Stomach (tissue), 9 donors: ENCODE results near the gene TNS3. TPM values are rescaled to one million over a fixed set of nuclear protein-coding genes. Genes with fewer than 3 reads are reported as not detected.

Experiments used
- DNase-seq, 2 donors: peaks; one replicate each; pipeline versions ENCODE4 v3.0.0 to v3.0.0-alpha.2; 2013 to 2019
- H3K27ac ChIP-seq, 5 donors: fragments of 200-600 bp in 4 of 5; sonication (generic) in 4 of 5; one replicate each; pipeline ENCODE4 v1.5.1; 2013 to 2019; ENCODE audit warnings: mild to moderate bottlenecking in 1 of 5, moderate library complexity in 1 of 5
- H3K27me3 ChIP-seq, 3 donors: fragments of 200-600 bp; sonication (generic); one replicate each; pipeline ENCODE4 v1.5.1; 2017 to 2019; ENCODE audit warnings: mixed run types in 1 of 3
- H3K36me3 ChIP-seq, 4 donors: fragments of 200-600 bp; sonication (generic); 1 replicate in 3 of 4; 2 replicates in 1 of 4; pipeline ENCODE4 v1.5.1; 2016 to 2019
- H3K4me1 ChIP-seq, 4 donors: fragments of 200-600 bp; sonication (generic); one replicate each; pipeline ENCODE4 v1.5.1; 2016 to 2019
- H3K4me3 ChIP-seq, 4 donors: fragments of 200-600 bp; sonication (generic) in 3 of 4; one replicate each; pipeline ENCODE4 v1.5.1; 2016 to 2019; ENCODE audit warnings: mild to moderate bottlenecking in 1 of 4
- H3K9me3 ChIP-seq, 4 donors: fragments of 200-600 bp; sonication (generic); one replicate each; pipeline ENCODE4 v1.5.1; 2016 to 2019
- EP300 ChIP-seq: sonication (generic); formaldehyde crosslinking; IDR thresholded peaks from one replicate; pipeline ENCODE4 v1.6.1; 2017; ENCODE audit warnings: antibody characterized with exemption
- POLR2A ChIP-seq, 4 donors: fragments of 450-650 bp; IDR thresholded peaks; one replicate each; pipeline ENCODE4 v1.6.1; 2016; ENCODE audit warnings: antibody characterized with exemption in 4 of 4, control low read depth in 2 of 4, mild to moderate bottlenecking in 1 of 4, moderate library complexity in 1 of 4
- POLR2AphosphoS5 ChIP-seq, 3 donors: sonication (generic); formaldehyde crosslinking; IDR thresholded peaks; one replicate each; pipeline ENCODE4 v1.6.1; 2016; ENCODE audit warnings: antibody characterized with exemption in 3 of 3
- WGBS, 5 donors: extraction: QIAGEN DNeasy Blood & Tissue Kit in 3 of 5; methylation state at CpG; one replicate each; pipeline versions ENCODE4 v1.1.5 to v1.1.7; 2013 to 2018; 5-methylcytosine and 5-hydroxymethylcytosine counted together
- intact Hi-C: fragments of 100-400 bp; cut with DNase I; formaldehyde crosslinking; loops from one replicate; pipeline ENCODE4 v1.15.1; 2023; ENCODE audit warnings: low total_unique reads
- polyA plus RNA-seq, 3 donors: library from polyadenylated mRNA; stranded (reverse); fragments of 200-250 nt; gene quantifications; one replicate each; pipeline ENCODE4 v1.2.3, GENCODE V29; 2013
- total RNA-seq, 5 donors: library from RNA; depleted of rRNA; stranded (reverse); fragments of >200 nt; gene quantifications; one replicate each; pipeline versions ENCODE4 v1.1.0 to v1.2.3, GENCODE V29; 2014 to 2016
- TF ChIP-seq, protein P1 (sequence below), 7 experiments: fragments of 450-650 bp in 4 of 7; fragments of 200-600 bp in 3 of 7; sonication (generic) in 3 of 7; IDR thresholded peaks; one replicate each; pipeline ENCODE4 v1.5.1; 2016 to 2019; ENCODE audit warnings: antibody characterized with exemption in 7 of 7, control low read depth in 2 of 7, mild to moderate bottlenecking in 1 of 7
- donor health status: healthy with polysubstance abuse.
- donor health status: Bipolar disorder and iron deficiency.
- donor health status: healthy.

The TNS3 gene
- total and polyA plus RNA-seq, 8 donors: 10.0 to 105 (median 41.0) TPM

DNA sequence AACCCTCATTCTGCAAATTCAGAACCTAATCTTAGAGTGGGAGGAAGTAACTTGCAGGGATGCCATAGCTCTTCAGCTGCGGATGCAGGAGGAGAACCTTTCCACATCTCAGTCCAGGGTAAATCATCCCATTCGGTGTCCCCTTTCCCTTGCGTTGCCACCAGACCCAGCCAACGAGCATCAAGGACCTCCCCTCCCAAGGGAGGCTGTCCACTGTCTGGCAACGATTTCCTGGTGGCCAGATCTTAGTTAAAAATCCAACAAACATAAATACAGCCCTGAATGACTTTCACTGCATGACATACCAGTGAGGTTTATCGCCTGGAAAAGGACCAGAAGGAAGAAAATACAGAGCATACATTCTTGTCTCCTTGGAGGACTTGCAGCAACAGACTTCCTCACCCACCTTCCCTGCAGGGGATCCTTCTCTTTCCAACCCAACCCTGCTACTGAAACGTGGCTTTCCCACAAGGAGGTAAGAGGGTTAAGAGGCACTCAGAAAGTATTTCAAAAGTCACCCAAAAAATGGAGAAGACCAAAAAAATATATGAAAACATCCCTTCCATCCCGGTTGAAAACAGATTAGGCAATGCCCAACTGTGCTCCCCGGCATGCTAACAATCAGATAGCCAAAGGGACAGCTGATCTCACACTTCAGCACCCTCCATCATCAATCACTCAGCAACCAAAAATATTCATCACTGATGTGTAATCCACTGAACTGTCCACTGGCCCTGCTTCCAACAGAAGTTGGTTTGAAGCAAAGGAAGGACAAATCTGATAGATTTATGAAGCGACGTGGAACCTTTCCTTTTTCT is 206.6 kb downstream of the TNS3 start:
- Histone ChIP-seq H3K27ac (no peak overlapping the region), H3K27me3 (no peaks in the 10 kb centered on the region), H3K4me3 (no peak overlapping the region), H3K4me1 (peaks cover 46 to 89% (median 66%) of the 10 kb centered on the region in 4 donors), H3K36me3 (peaks cover 0 to 8% (median 0%) of the 10 kb centered on the region in 4 donors), H3K9me3 (no peaks in the 10 kb centered on the region)
- WGBS, 5 donors: 54 to 65% (median 61%) methylated on average over 10 to 11 of the region's 11 CpGs
- TF ChIP-seq POLR2A (IDR thresholded peaks at IDR 0.05): no peak
- TF ChIP-seq EP300: no peak
- TF ChIP-seq, protein P1, sequence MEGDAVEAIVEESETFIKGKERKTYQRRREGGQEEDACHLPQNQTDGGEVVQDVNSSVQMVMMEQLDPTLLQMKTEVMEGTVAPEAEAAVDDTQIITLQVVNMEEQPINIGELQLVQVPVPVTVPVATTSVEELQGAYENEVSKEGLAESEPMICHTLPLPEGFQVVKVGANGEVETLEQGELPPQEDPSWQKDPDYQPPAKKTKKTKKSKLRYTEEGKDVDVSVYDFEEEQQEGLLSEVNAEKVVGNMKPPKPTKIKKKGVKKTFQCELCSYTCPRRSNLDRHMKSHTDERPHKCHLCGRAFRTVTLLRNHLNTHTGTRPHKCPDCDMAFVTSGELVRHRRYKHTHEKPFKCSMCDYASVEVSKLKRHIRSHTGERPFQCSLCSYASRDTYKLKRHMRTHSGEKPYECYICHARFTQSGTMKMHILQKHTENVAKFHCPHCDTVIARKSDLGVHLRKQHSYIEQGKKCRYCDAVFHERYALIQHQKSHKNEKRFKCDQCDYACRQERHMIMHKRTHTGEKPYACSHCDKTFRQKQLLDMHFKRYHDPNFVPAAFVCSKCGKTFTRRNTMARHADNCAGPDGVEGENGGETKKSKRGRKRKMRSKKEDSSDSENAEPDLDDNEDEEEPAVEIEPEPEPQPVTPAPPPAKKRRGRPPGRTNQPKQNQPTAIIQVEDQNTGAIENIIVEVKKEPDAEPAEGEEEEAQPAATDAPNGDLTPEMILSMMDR (IDR thresholded peaks at IDR 0.05): no peak
- TF ChIP-seq POLR2AphosphoS5 (IDR thresholded peaks at IDR 0.05): no peak
- peak in 1 of 2 donors; percentile 1 for DNase-seq
- intact Hi-C loops: no loop called here

DNA sequence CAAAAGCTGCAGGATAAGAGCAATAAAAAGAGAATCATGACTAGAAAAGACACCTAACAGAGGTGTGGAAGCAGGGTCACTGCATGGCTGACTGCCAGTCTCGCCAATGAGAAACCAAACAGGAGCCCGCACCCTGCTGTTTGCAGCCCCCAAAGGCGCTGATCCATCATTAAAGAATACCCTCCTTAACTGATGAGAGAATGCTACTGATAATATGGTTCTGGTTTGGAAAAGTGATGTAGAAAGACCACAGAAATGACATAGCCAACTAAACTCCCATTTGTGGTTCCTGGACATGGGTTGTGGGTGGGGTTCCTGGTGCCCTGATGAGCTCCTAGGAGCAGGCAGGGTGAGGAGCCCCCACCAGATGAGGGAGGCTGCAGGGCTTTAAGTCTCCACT is 207.4 kb downstream of the TNS3 start:
- no peaks in the 10 kb centered on the region for H3K27me3 ChIP-seq
- peak overlapping the region in 2 of 5 donors; percentile 11 to 38 for H3K27ac ChIP-seq
- peaks cover 38 to 83% (median 59%) of the 10 kb centered on the region in 4 donors for H3K4me1 ChIP-seq
- intact Hi-C loops: no loop called here
- no peak for DNase-seq
- TF ChIP-seq POLR2A (IDR thresholded peaks at IDR 0.05) (no peak), POLR2AphosphoS5 (IDR thresholded peaks at IDR 0.05) (no peak), EP300 (no peak)
- TF ChIP-seq, protein P1 (IDR thresholded peaks at IDR 0.05): no peak
- H3K9me3 ChIP-seq: no peaks in the 10 kb centered on the region
- peaks cover 0 to 11% (median under 1%) of the 10 kb centered on the region in 4 donors for H3K36me3 ChIP-seq
- no peak overlapping the region for H3K4me3 ChIP-seq
- WGBS, 5 donors: 73 to 81% (median 77%) methylated on average over 3 of the region's 3 CpGs

DNA sequence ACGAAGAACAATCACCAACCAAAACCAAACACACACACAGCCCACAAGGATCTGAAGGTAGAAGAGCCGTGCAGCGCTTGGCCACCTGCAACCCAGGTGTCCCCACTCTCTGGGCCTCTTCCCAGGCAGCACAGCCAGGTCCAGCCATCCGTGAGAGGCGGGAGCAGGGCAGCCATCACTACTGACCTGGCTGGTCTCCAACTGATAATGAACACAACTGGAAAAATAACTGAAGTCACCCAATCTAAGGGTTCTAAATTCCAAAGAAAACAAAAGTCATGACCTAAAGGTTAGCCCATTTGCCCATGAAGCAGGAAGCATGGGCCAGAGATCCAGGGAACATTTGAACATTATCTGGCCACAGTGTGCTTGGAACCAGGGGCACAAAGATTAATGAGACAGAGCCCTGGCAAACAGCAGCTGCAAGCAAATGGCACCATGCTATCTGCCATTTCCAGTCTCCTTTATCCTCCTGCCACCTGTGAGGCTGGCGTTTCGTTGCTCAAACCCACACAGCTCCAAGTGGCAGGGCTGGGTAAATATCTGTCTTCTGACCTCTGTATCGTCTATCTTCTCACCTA is 207.9 kb downstream of the TNS3 start:
- peaks cover 36 to 77% (median 53%) of the 10 kb centered on the region in 4 donors for H3K4me1 ChIP-seq
- peak in 2 of 3 donors; percentile 39 to 50 for TF ChIP-seq POLR2AphosphoS5 (IDR thresholded peaks at IDR 0.05)
- TF ChIP-seq POLR2A (IDR thresholded peaks at IDR 0.05): no peak
- WGBS, 5 donors: 31 to 55% (median 48%) methylated on average over 8 of the region's 8 CpGs
- DNase-seq: peak in 1 of 2 donors; percentile 79
- H3K4me3 ChIP-seq: no peak overlapping the region
- intact Hi-C loops: no loop called here
- peak overlapping the region in 3 of 5 donors; percentile 11 to 38 (median 36) for H3K27ac ChIP-seq
- no peaks in the 10 kb centered on the region for H3K9me3 ChIP-seq
- H3K36me3 ChIP-seq: peaks cover 5 to 17% (median 7%) of the 10 kb centered on the region in 4 donors
- H3K27me3 ChIP-seq: no peaks in the 10 kb centered on the region

DNA sequence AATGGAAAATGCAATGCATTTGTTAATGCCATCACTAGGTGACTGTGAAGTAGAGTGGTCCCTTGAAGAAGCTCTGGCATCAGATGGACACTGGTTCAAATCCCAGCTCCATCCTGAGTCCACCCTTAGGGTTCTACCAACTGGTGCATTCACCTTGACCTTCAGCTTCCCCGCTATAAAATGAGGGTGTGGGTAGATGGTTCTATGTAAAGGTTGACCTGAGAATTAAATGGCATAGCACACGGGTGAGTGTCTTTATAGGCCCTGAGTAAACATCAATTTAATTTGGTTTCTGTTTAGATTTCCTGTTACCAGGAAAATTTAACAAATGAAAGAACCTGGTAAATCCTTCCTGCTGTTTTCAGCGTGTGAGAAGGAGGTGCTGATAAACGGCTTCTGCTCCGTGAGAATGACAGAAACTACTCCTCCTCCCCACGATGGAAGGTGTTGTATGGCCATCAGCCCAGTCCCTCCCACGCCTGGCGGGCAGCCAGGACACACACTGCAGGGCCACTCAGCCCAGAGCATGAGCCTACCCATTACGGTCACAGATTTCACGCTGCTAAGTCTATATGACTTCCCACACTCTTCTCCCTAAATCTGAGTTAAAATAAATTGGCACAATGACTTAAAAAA is 210.1 kb downstream of the TNS3 start:
- no peaks in the 10 kb centered on the region for H3K27me3 ChIP-seq
- H3K4me3 ChIP-seq: no peak overlapping the region
- no peaks in the 10 kb centered on the region for H3K9me3 ChIP-seq
- peak; percentile 90 to 94 for DNase-seq
- peak in 2 of 3 donors; percentile 49 to 74 for TF ChIP-seq POLR2AphosphoS5 (IDR thresholded peaks at IDR 0.05)
- TF ChIP-seq, protein P1 (IDR thresholded peaks at IDR 0.05): no peak
- TF ChIP-seq EP300: no peak
- 18 to 30% (median 21%) methylated on average over 10 of the region's 10 CpGs for WGBS, 5 donors
- peak overlapping the region in 4 of 5 donors; percentile 2 to 41 (median 24) for H3K27ac ChIP-seq
- intact Hi-C loops: no loop called here
- H3K4me1 ChIP-seq: peaks cover 36 to 60% (median 47%) of the 10 kb centered on the region in 4 donors
- peaks cover 16 to 38% (median 28%) of the 10 kb centered on the region in 4 donors for H3K36me3 ChIP-seq
